Epidermal melanocyte (primary cell): ENCODE results near the gene GAST.

Experiments
- DNase-seq: peaks from one replicate; pipeline ENCODE4 v3.0.0; 2011; ENCODE audit warnings: low spot score; ENCODE audit not compliant: insufficient read length

Gene GAST

DNA sequence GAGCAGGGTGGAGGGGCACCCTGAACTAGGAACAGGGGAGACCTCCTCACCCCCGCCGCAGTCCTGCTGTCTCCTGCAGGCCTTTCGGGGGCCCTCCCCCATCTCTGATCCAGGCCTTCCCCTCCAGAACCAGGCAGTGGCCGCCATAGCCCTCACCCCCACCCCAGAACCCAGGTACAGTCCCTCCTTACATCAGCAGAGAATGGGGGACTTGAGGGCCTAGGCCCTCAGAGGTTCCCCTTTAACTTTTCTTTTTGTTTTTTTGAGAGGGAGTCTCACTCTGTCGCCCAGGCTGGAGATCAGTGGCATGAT lies 26.6 kb downstream of the GAST start:
- no peak for DNase-seq

DNA sequence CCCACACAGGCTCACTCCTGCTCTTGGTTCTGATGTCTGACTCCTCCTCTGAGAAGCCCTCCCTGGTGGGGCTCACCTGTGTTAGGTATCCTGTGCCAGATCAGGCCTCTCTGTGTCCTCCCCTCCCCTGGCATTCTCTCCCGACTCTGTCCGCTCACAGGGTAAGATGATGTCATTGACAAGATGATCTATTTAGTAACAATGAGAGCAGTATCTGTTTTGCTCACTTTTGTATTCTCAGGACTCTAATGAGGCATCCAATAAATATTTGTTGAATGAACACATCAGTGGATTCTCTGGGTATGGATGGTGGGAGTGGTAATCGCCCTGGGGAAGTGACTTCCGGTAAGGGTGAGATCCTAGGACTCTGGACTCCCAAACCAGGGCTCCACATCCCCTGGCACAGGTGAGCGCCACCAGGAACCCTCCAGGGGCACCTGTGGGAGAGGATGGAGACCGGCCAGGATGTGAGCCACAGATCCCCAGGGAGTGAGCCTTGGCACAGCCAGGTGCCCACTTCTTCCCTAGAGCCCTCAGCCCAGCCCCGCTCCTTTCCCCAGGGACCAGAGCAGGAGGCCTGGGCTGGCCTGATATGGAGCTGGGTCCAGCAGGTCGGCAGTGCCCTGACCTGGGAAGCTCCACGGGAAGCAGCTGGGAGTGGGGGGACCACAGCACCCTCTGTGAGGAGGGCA lies 27.7 kb downstream of the GAST start:
- no peak for DNase-seq

DNA sequence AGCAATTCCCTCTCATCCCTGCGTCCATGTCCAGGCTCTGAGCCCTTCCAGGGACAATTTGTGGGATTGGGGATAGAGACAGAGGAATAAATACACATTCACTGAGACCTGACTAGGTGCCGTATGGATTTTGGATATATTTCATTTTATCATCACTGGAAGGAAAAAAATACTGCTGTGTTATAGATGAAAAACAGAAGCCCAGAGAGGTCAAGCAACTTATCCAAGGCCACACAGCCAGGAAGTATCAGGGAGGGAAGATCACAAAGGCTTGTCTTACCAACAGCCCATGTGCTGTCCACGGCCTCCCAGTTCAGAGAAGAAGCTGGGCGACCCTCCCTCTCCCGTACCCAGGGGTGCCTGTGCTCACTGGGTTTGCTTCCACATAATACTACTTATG lies 28.4 kb downstream of the GAST start:
- DNase-seq = no peak

DNA sequence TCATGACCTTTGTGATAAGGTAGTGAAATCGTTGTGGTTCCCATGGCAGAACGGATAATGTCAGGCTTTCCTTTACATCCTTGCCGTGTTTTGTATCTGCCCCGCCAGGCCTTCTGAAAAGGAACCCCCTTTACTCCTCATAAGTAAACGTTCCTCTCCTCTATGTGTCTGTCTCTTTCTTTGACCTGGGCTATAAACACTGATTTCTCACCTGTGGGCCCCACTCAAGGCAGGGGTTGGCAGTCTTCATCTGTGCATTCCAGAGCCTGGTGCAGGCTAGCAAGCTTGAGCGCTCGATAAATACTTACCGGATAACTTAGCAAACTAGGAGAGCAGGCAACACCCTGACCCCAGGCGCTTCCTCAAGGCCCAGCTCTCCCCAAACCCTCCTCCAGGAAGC lies 29.6 kb downstream of the GAST start:
- DNase-seq = no peak

DNA sequence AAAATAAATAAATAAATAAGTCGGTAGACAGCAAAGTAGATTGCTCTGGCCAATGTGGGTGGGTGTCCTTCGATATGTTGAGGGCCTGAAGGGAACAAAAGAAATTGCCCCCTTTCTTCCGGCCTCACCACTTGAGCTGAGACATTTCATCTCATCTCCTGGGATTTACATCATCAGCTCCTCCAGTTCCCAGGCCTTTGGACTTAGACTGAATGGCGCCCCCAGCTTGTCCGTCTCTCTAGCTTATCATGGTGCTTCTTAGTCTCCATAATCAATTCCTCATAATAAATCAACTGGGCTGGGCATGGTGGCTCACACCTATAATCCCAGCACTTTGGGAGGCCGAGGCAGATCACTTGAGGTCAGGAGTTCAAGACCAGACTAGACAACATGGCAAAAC lies 36.1 kb downstream of the GAST start:
- DNase-seq = no peak

DNA sequence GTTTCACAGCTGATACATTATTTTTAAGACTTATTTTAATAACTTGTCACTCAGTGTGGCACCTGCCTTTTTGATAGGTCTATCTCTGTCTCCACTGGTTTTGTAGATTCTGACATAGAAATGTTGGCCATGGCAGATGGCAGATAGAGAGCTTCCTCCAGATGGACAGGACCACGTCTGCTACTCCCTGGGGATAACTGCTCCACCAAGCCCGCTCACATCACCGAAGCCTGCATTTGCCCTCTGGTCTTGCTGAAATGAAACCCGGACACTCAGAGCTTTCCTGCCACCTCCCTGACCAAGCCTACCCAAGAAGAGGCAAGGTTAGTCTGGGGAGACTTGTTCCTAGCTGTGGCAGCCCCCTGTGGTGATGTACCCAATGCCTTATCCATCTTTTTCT lies 38.7 kb downstream of the GAST start:
- no peak for DNase-seq

DNA sequence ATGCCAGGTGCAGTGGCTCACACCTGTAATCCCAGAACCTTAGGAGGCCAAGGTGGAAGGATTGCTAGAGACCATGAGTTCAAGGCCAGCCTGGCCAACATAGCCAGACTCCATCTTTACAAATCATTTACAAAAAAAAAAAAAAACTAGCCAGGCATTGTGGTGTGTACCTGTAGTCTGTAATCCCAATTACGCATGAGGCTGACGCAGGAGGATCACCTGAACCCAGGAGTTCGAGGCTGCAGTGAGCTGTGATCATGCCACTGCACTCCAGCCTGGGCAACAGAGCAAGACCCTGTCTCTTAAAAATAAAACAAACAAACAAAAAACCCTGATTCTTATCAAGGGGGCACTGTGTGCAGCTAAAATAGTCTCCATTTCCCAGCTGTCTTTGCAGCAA lies 39.2 kb downstream of the GAST start:
- DNase-seq = no peak

DNA sequence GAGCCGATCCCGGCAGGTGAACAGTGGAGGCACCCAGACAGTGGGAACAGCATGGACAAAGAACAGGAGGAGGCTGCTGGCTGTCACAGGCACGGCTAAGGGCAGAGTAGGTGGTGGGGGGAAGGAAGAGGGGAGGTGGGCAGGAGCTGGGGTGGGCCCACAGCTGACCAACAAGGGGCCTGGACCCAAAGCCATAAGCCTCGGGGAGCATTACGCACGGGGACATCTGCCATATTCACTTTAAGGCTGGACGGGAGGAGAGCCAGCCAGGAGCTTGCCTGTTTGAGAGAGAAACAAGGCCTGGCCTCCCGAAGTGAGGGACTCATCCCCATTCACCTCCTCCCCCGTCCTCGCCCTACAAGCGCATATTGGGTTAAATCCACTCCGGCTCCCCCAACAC lies 41.9 kb downstream of the GAST start:
- no peak for DNase-seq

DNA sequence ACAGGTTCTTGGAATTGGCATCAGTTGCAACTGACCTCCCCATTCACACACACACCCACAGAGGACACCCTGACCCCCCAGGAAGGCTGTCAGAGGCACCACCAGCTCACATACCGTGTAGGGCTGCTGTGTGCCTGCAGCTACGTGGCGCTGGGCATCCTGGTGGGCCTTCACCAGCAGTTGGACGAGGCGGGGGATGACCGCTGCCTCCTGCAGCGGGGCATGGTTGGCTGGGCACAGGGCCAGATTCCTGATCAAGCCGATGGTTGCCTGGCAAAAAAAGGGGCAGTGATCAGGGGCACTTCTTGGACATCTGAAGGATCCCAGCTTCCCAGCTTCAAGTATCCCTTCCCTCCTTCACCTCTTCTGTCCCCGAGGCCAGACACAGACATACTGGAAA lies 46.5 kb downstream of the GAST start:
- DNase-seq = no peak

DNA sequence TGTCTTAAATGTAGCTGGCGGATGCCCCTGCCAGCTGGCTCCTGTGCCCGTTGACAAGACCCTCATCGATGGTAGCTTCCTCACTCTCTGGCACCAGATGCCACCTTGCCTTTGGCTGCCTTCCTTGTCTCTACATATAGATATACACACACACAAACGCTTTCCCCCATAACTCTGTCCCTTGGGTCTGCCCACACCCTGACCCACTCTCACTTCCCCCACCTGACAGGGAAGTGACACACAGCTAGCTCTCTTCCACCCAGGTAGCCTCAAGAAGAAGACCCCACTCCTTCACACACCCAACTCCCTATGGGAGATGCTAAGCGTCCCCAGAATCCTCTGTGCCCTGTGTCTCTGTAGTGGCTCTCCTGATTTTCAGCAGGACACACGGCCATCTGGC lies 48.7 kb downstream of the GAST start:
- DNase-seq = no peak

DNA sequence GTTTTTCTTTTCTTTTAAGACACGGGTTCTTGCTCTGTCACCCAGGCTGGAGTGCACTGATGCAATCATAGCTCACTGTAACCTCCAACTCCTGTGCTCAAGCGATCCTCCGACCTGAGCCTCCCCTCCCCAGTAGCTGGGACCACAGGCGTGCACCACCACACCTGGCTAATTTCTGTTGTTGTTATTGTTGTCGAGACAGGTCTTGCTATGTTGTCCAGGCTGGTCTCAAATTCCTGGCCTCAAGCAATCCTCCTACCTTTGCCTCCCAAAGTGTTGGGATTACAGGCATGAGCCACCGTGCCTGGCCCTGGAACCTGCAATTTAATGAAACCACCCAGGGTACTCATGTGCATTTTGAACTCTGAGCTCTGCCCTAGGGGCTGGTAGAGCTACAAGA lies 50.3 kb downstream of the GAST start:
- DNase-seq = no peak

DNA sequence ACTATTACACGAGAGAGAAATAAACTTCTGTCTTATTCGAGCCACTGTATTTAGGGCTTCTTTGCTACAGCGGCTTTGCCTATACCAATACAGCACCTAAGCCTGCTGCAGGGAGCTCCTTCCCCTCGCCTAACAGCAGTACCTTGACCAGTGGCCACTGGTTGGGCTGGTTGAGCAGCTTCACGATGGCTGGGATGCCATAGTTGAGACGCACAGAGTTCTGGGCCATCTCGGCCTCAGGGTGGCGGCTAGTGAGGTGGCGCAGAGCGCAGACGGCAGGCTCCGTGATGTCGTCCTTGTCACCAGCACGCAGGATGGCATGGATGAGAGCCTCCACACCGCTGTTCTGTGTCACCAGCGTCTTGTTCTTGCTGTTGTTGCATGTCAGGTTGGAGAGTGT lies 50.7 kb downstream of the GAST start:
- no peak for DNase-seq

DNA sequence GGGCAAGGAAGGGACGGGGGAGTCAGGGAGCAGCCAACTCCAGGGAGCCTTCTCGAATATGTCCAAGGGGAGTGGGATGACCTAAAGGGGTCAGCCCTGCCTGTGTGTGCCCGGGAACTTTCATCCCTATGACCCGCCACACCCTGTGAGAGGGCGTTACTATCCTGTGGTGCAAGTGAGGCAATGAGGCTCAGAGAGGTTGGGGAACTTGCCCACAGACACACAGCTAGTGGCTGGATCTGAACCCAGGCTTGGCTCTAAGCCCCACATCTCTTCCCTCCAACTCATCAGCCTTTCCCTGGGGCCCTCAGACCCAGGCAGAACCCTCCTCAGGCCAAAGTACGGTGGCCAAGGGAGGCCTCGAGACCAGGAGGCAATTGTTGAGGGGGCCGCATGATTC lies 51.2 kb downstream of the GAST start:
- DNase-seq = no peak
